ENCODE results near the gene ZNF296. TPM values are rescaled to one million over a fixed set of nuclear protein-coding genes. Genes with fewer than 3 reads are reported as not detected.

The ZNF296 gene
- total RNA-seq, 1 donor from 2014 or later: not detected

DNA sequence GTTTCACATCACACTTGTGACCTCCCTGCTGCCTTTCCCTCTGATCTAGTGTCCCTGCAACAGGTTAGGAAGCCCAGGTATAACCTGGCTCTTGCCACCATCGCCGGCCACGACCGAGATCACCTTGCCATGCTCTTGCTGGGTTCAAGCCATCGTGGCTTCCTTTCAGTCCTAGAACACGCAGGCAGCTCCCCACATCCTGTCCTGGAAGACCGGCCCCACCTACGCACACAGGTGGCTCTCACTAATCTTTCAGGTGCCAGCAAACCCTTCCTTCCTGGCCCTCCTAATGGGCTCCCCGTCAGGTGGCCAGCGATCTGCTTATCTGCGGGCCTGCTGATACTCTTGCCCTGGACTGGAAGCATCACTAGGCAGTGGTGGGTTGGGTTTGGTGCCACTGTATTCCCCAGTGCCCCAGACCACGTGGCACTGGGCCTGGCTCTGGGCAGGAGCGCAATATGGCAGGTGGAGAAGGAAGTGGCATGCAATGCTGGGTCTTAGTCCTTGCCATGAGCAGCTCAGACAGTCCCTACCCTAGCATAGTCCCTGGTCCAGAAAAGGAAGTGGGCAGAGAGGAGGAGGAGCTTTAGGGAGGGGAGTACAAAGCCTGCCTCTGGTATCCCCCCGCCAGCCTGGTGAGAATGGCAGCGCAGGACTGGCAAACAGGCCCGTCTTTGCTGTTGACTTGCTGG is 28.5 kb upstream of the ZNF296 start:
- peaks cover 23% of the 10 kb centered on the region for H3F3A ChIP-seq (ENCODE audit: low read depth)
- Mint-ChIP-seq H3K4me3 (no peak overlapping the region), H3K27me3 (ENCODE audit: insufficient read depth, low read depth) (peaks cover 6% of the 10 kb centered on the region), H3K9me3 (no peaks in the 10 kb centered on the region), H3K4me1 (peaks cover 51% of the 10 kb centered on the region), H3K27ac (peak overlapping the region; percentile 74), H3K36me3 (peaks cover 5% of the 10 kb centered on the region)
- H3K9ac ChIP-seq: no peak overlapping the region
- no peak for DNase-seq (ENCODE audit: low spot score)
- peak overlapping the region; percentile 61 for H3K4me2 ChIP-seq
- no peaks in the 10 kb centered on the region for H3K27me3 ChIP-seq
- peaks cover 100% of the 10 kb centered on the region for H4K20me1 ChIP-seq (ENCODE audit: low read depth)
- peaks cover 28% of the 10 kb centered on the region for H3K4me1 ChIP-seq
- TF ChIP-seq CTCF (IDR thresholded peaks at IDR 0.05) (no peak), EZH2phosphoT487 (IDR thresholded peaks at IDR 0.05) (no peak), EZH2 (IDR thresholded peaks at IDR 0.05) (no peak)
- peaks cover 95% of the 10 kb centered on the region for H3K79me2 ChIP-seq (ENCODE audit: low read depth)
- no peaks in the 10 kb centered on the region for H3K9me3 ChIP-seq (ENCODE audit: low read depth)
- H3K4me3 ChIP-seq: peak overlapping the region; percentile 17
- no peak overlapping the region for H2AFZ ChIP-seq (replicated peaks)
- H3K27ac ChIP-seq: peak overlapping the region; percentile 75
- H3K36me3 ChIP-seq: no peaks in the 10 kb centered on the region

- H3K9me3 ChIP-seq (ENCODE audit: low read depth): no peaks in the 10 kb centered on the region
- Mint-ChIP-seq H3K9me3 (no peaks in the 10 kb centered on the region), H3K27ac (peak overlapping the region; percentile 74), H3K4me3 (peak overlapping the region; percentile 39), H3K4me1 (peaks cover 62% of the 10 kb centered on the region), H3K36me3 (no peaks in the 10 kb centered on the region), H3K27me3 (ENCODE audit: insufficient read depth, low read depth) (peaks cover 6% of the 10 kb centered on the region)
- no peaks in the 10 kb centered on the region for H3K27me3 ChIP-seq
- peaks cover 23% of the 10 kb centered on the region for H3F3A ChIP-seq (ENCODE audit: low read depth)
- H3K4me3 ChIP-seq: peak overlapping the region; percentile 17
- peak overlapping the region; percentile 75 for H3K27ac ChIP-seq
- no peak for TF ChIP-seq EZH2phosphoT487 (IDR thresholded peaks at IDR 0.05)
- TF ChIP-seq EZH2 (IDR thresholded peaks at IDR 0.05): no peak
- TF ChIP-seq CTCF (IDR thresholded peaks at IDR 0.05): peak; percentile 14
- DNase-seq (ENCODE audit: low spot score): peak; percentile 94
- no peak overlapping the region for H3K9ac ChIP-seq
- peaks cover 36% of the 10 kb centered on the region for H3K4me1 ChIP-seq
- H3K4me2 ChIP-seq: peak overlapping the region; percentile 61
- peaks cover 100% of the 10 kb centered on the region for H4K20me1 ChIP-seq (ENCODE audit: low read depth)
- H2AFZ ChIP-seq (replicated peaks): no peak overlapping the region
- H3K36me3 ChIP-seq: no peaks in the 10 kb centered on the region
- H3K79me2 ChIP-seq (ENCODE audit: low read depth): peaks cover 95% of the 10 kb centered on the region
These were observed 27.4 kb upstream of the ZNF296 start for GRCh38 chr19:45103508-45104319.

DNA sequence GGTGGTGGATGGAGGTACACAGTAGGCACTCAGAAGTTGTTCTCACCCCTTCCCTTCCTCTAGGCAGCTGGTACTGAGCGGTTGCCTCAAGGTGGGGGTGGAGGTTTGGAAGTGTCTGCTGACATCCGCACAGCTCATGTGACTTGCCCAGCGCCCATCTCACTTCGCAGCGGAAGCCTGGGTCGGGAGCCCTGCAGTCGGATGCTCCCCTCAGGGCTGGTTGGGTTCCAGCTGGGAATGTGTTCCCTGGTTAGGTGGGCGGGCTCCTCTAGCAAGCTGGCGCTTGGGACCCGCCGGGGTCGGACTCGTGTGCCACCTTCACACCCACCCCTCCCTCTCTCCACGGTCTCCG is 26.9 kb upstream of the ZNF296 start:
- no peak overlapping the region for H3K27ac Mint-ChIP-seq
- H3K27ac ChIP-seq: peak overlapping the region; percentile 75
- no peak overlapping the region for H3K4me3 Mint-ChIP-seq

More for the DNA sequence above, 26.9 kb upstream of the ZNF296 start:
- H3F3A ChIP-seq (ENCODE audit: low read depth): peaks cover 23% of the 10 kb centered on the region
- H3K36me3 Mint-ChIP-seq: no peaks in the 10 kb centered on the region
- peaks cover 6% of the 10 kb centered on the region for H3K27me3 Mint-ChIP-seq (ENCODE audit: insufficient read depth, low read depth)
- peaks cover 95% of the 10 kb centered on the region for H3K79me2 ChIP-seq (ENCODE audit: low read depth)
- no peak for TF ChIP-seq EZH2 (IDR thresholded peaks at IDR 0.05)
- no peak for TF ChIP-seq EZH2phosphoT487 (IDR thresholded peaks at IDR 0.05)
- TF ChIP-seq CTCF (IDR thresholded peaks at IDR 0.05): no peak
- peaks cover 67% of the 10 kb centered on the region for H3K4me1 Mint-ChIP-seq
- H3K9me3 Mint-ChIP-seq: no peaks in the 10 kb centered on the region
- H3K9me3 ChIP-seq (ENCODE audit: low read depth): no peaks in the 10 kb centered on the region
- H3K9ac ChIP-seq: no peak overlapping the region
- H2AFZ ChIP-seq (replicated peaks): no peak overlapping the region
- no peak for DNase-seq (ENCODE audit: low spot score)
- no peaks in the 10 kb centered on the region for H3K36me3 ChIP-seq
- peaks cover 100% of the 10 kb centered on the region for H4K20me1 ChIP-seq (ENCODE audit: low read depth)
- H3K27me3 ChIP-seq: no peaks in the 10 kb centered on the region
- H3K4me2 ChIP-seq: peak overlapping the region; percentile 61
- peaks cover 36% of the 10 kb centered on the region for H3K4me1 ChIP-seq
- H3K4me3 ChIP-seq: peak overlapping the region; percentile 17

Data from neural progenitor cell (in vitro differentiated cells).